HPDE6-E6E7 (cell line): ENCODE results near the gene CYTH4.

ENCODE experiments used
- DNase-seq: peaks from one replicate; pipeline ENCODE4 v3.0.0; 2011; ENCODE audit warnings: missing footprints; ENCODE audit errors: extremely low spot score

The CYTH4 gene

GRCh38 chr22:37269936-37270678 lies 12.2 kb upstream of the CYTH4 start:
- no peak for DNase-seq

- no peak for DNase-seq
Measured at GRCh38 chr22:37270928-37271650, 11.2 kb upstream of the CYTH4 start.

GRCh38 chr22:37273126-37273845 lies 9.0 kb upstream of the CYTH4 start:
- no peak for DNase-seq

- no peak for DNase-seq
Measured at GRCh38 chr22:37273846-37274225, 8.5 kb upstream of the CYTH4 start.

- no peak for DNase-seq
Measured at GRCh38 chr22:37274380-37274862, 7.9 kb upstream of the CYTH4 start.

GRCh38 chr22:37275134-37275533 lies 7.2 kb upstream of the CYTH4 start:
- no peak for DNase-seq

GRCh38 chr22:37275622-37276021 lies 6.7 kb upstream of the CYTH4 start:
- no peak for DNase-seq

GRCh38 chr22:37276776-37277175 lies 5.5 kb upstream of the CYTH4 start:
- DNase-seq: no peak

GRCh38 chr22:37277384-37277783 lies 4.9 kb upstream of the CYTH4 start:
- no peak for DNase-seq

- no peak for DNase-seq
Measured at GRCh38 chr22:37278261-37278660, 4.0 kb upstream of the CYTH4 start.

GRCh38 chr22:37279331-37280181 lies 2.8 kb upstream of the CYTH4 start:
- DNase-seq: no peak

- no peak for DNase-seq
Measured at GRCh38 chr22:37280718-37281117, 1.6 kb upstream of the CYTH4 start.

GRCh38 chr22:37281195-37281594 lies 1.1 kb upstream of the CYTH4 start:
- no peak for DNase-seq

GRCh38 chr22:37281646-37282384 lies 493 bp upstream of the CYTH4 start:
- no peak for DNase-seq

- no peak for DNase-seq
Measured at GRCh38 chr22:37283393-37283937, 1.2 kb downstream of the CYTH4 start.

GRCh38 chr22:37284126-37284804 lies 2.0 kb downstream of the CYTH4 start:
- DNase-seq: no peak

GRCh38 chr22:37284805-37285355 lies 2.6 kb downstream of the CYTH4 start:
- DNase-seq: no peak

GRCh38 chr22:37285937-37286336 lies 3.6 kb downstream of the CYTH4 start:
- DNase-seq: no peak

GRCh38 chr22:37287550-37287951 lies 5.2 kb downstream of the CYTH4 start:
- DNase-seq: no peak

GRCh38 chr22:37288521-37288920 lies 6.2 kb downstream of the CYTH4 start:
- DNase-seq: no peak
